ENCODE data around the gene FCRLA. TPM values are rescaled to one million over a fixed set of nuclear protein-coding genes. Genes with fewer than 3 reads are reported as not detected.
"Not testable (repeated sequence)": the region's sequence is repeated elsewhere in the genome, so short reads cannot be mapped to it uniquely, and the experiment has no call there.

Gene FCRLA
- total and polyA plus RNA-seq, 2 donors: 0.48 TPM; not detected in 1

DNA sequence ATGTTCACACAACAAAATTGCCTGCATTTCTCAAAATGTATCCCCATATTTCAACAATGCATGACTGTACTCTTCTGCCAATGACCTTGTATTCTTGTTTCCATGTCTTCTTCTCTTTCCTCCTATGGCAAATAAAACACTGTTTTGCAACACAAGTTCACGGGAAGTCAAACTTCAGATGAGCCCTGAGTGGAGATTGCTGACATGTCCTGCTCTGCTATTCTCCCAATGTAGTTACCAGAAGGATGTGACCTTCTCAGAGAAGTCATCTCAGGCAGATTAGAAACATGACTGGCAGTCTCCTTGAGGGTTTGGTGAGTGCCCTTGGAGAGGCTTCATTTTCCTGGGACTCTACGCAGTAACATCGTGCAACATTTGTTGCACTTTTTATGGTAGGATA is 28.5 kb upstream of the FCRLA start:
- no peaks in the 10 kb centered on the region for H3K36me3 ChIP-seq (ENCODE audit: insufficient read depth)
- no peak overlapping the region for H3K4me3 ChIP-seq (ENCODE audit: low read depth, low read length)
- no peak overlapping the region for H3K27ac ChIP-seq (ENCODE audit: low read depth)
- WGBS: 86% methylated on average over 3 of the region's 3 CpGs
- H3K4me1 ChIP-seq (ENCODE audit: insufficient read depth): no peaks in the 10 kb centered on the region
- DNase-seq (ENCODE audit: extremely low spot score): no peak

DNA sequence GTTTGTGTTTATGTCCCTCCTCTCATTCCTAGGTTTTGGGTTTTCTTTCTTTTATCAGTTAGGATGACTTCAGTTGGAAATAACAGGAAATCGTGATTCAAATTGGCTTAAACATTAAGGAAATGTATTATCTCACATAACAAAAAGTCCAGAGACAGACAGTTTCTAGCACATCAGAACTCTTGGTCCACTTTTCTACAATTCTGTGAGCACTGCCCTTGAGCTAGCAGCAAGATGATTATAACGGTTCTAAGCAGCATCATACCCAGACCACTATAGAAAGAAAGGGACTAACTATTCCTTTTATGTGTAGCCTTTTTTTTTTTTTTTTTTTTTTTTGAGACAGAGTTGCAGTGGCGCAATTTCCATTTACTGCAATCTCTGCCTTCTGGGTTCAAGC is 25.1 kb upstream of the FCRLA start:
- Histone ChIP-seq H3K36me3 (ENCODE audit: insufficient read depth) (no peaks in the 10 kb centered on the region), H3K4me1 (ENCODE audit: insufficient read depth) (no peaks in the 10 kb centered on the region), H3K27ac (ENCODE audit: low read depth) (no peak overlapping the region), H3K4me3 (ENCODE audit: low read depth, low read length) (no peak overlapping the region)
- 72% methylated on average over 3 of the region's 3 CpGs for WGBS
- no peak for DNase-seq (ENCODE audit: extremely low spot score)

- DNase-seq (ENCODE audit: extremely low spot score): no peak
- Histone ChIP-seq H3K36me3 (ENCODE audit: insufficient read depth) (no peaks in the 10 kb centered on the region), H3K27ac (ENCODE audit: low read depth) (no peak overlapping the region), H3K4me3 (ENCODE audit: low read depth, low read length) (no peak overlapping the region), H3K4me1 (ENCODE audit: insufficient read depth) (no peaks in the 10 kb centered on the region)
- WGBS: 51% methylated on average over 3 of the region's 3 CpGs
These were observed 18.1 kb upstream of the FCRLA start for GRCh38 chr1:161688946-161689345.

GRCh38 chr1:161691846-161692245 is 15.2 kb upstream of the FCRLA start:
- Histone ChIP-seq H3K4me1 (ENCODE audit: insufficient read depth) (no peaks in the 10 kb centered on the region), H3K4me3 (ENCODE audit: low read depth, low read length) (no peak overlapping the region), H3K36me3 (ENCODE audit: insufficient read depth) (no peaks in the 10 kb centered on the region), H3K27ac (ENCODE audit: low read depth) (no peak overlapping the region)
- no peak for DNase-seq (ENCODE audit: extremely low spot score)
- 53% methylated on average over 3 of the region's 3 CpGs for WGBS

DNA sequence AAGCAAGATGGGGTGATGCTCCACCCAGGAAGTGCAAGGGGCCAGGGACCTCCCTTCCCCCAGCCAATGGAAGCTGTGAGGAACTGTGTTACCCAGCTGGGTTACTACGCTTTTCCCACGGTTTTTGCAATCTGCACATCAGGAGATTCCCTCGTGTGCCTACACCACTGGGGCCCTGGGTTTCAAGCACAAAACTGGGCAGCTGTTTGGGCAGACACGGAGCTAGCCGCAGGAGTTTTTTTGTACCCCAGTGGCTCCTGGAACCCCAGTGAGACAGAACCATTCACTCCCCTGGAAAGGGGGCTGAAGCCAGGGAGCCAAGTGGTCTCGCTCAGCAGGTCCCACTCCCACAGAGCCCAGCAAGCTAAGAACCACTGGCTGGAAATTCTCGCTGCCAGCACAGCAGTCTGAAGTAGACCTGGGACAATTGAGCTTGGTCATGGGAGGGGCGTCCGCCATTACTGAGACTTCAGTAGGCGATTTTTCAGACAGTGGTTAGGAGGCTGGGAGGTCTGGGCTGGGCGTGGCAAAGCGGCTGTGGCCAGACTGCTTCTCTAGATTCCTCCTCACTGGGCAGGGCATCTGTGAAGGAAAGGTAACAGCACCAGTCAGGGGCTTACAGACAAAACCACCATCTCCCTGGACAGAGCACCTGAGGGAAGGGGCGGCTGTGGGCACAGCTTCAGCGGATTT is 13.9 kb upstream of the FCRLA start:
- not testable (repeated sequence) for H3K36me3 ChIP-seq (ENCODE audit: insufficient read depth); DNase-seq (ENCODE audit: extremely low spot score); H3K4me1 ChIP-seq (ENCODE audit: insufficient read depth); H3K27ac ChIP-seq (ENCODE audit: low read depth); H3K4me3 ChIP-seq (ENCODE audit: low read depth, low read length)
- WGBS: 86% methylated on average over 14 of the region's 14 CpGs

DNA sequence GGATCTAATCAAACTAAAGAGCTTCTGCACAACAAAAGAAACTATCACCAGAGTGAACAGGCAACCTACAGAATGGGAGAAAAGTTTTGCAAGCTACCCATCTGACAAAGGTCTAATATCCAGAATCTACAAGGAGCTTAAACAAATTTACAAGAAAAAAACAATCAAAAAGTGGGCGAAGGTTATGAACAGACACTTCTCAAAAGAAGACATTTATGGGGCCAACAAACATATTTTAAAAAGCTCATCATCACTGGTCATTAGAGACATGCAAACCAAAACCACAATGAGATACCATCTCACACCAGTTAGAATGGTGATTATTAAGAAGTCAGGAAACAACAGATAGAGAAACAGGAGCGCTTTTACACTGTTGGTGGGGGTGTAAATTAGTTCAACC is 8.7 kb upstream of the FCRLA start:
- 83% methylated on average over 2 of the region's 2 CpGs for WGBS

GRCh38 chr1:161702250-161702649 is 4.8 kb upstream of the FCRLA start:
- Histone ChIP-seq H3K4me3 (ENCODE audit: low read depth, low read length) (no peak overlapping the region), H3K27ac (ENCODE audit: low read depth) (no peak overlapping the region), H3K4me1 (ENCODE audit: insufficient read depth) (no peaks in the 10 kb centered on the region), H3K36me3 (ENCODE audit: insufficient read depth) (no peaks in the 10 kb centered on the region)
- WGBS: 58% methylated on average over 8 of the region's 8 CpGs
- no peak for DNase-seq (ENCODE audit: extremely low spot score)

More for the DNA sequence above, 8.7 kb upstream of the FCRLA start:
- not testable (repeated sequence) for H3K36me3 ChIP-seq (ENCODE audit: insufficient read depth); H3K4me3 ChIP-seq (ENCODE audit: low read depth, low read length); H3K4me1 ChIP-seq (ENCODE audit: insufficient read depth); DNase-seq (ENCODE audit: extremely low spot score); H3K27ac ChIP-seq (ENCODE audit: low read depth)

GRCh38 chr1:161705537-161705936 is 1.5 kb upstream of the FCRLA start:
- DNase-seq (ENCODE audit: extremely low spot score): no peak
- Histone ChIP-seq H3K4me1 (ENCODE audit: insufficient read depth) (no peaks in the 10 kb centered on the region), H3K27ac (ENCODE audit: low read depth) (no peak overlapping the region), H3K36me3 (ENCODE audit: insufficient read depth) (no peaks in the 10 kb centered on the region), H3K4me3 (ENCODE audit: low read depth, low read length) (no peak overlapping the region)
- 77% methylated on average over 4 of the region's 4 CpGs for WGBS

DNA sequence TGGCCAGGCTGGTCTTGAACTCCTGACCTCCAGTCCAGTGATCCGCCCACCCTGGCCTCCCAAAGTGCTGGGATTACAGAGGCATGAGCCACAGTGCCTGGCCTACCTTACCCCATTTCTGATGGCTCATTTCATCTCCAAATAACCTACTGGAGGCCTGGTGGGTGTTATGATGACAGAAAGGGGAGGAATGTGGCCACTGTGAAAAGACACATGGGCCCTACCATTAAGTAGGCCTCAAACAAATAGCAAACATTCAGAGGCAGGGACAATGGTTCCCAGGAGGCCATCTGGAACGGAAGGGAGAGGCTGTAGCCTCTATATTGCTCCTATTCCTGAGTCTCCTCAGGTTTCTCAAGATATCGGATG is 932 bp upstream of the FCRLA start:
- no peak overlapping the region for H3K27ac ChIP-seq (ENCODE audit: low read depth)
- H3K36me3 ChIP-seq (ENCODE audit: insufficient read depth): no peaks in the 10 kb centered on the region
- no peak for DNase-seq (ENCODE audit: extremely low spot score)
- WGBS: 74% methylated on average over 3 of the region's 3 CpGs
- H3K4me1 ChIP-seq (ENCODE audit: insufficient read depth): no peaks in the 10 kb centered on the region
- no peak overlapping the region for H3K4me3 ChIP-seq (ENCODE audit: low read depth, low read length)

DNA sequence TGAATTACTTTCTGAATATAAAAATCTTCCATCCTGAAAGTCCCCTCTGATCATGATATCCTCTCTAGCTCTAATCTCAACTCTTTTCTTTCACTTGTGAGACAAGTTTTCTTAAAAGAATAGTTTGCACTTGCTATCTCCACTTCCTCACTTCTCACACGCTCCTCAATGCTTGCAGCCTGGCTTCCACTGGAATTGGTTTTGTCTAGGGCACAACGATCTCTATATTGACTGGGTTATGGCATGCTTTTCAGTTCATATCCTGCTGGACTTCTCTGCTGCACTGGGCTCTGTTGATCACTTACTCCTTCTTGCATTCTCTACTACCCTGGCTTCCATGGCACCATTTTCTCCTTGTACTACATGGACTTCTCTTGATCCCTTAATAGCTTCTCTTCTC is 474 bp downstream of the FCRLA start:
- 94% methylated on average over 2 of the region's 2 CpGs for WGBS
- no peaks in the 10 kb centered on the region for H3K36me3 ChIP-seq (ENCODE audit: insufficient read depth)
- DNase-seq (ENCODE audit: extremely low spot score): no peak
- no peak overlapping the region for H3K4me3 ChIP-seq (ENCODE audit: low read depth, low read length)
- no peaks in the 10 kb centered on the region for H3K4me1 ChIP-seq (ENCODE audit: insufficient read depth)
- no peak overlapping the region for H3K27ac ChIP-seq (ENCODE audit: low read depth)

DNA sequence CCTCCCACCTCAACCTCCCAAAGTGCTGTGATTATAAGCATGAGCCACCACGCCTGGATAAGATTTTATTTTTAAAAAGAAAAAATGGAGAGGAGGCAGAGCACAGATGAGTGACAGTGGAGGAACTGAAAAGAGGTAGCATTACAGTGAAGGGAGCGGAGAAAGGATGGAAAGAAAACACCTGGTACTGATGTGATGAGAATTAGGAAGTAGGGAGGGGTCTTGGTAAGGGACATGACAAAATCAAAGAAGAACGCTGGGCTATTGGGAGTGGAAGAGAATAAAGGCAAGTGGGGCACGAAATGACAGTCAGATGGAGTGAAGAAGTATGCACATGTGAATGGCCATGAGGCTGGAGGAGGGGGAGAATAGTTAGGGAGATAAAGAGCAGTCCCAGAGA is 2.3 kb downstream of the FCRLA start:
- H3K36me3 ChIP-seq (ENCODE audit: insufficient read depth): no peaks in the 10 kb centered on the region
- DNase-seq (ENCODE audit: extremely low spot score): no peak
- 70% methylated on average over 4 of the region's 4 CpGs for WGBS
- no peaks in the 10 kb centered on the region for H3K4me1 ChIP-seq (ENCODE audit: insufficient read depth)
- no peak overlapping the region for H3K27ac ChIP-seq (ENCODE audit: low read depth)
- no peak overlapping the region for H3K4me3 ChIP-seq (ENCODE audit: low read depth, low read length)

- no peak overlapping the region for H3K4me3 ChIP-seq (ENCODE audit: low read depth, low read length)
- no peak for DNase-seq (ENCODE audit: extremely low spot score)
- H3K36me3 ChIP-seq (ENCODE audit: insufficient read depth): no peaks in the 10 kb centered on the region
- H3K4me1 ChIP-seq (ENCODE audit: insufficient read depth): no peaks in the 10 kb centered on the region
- no peak overlapping the region for H3K27ac ChIP-seq (ENCODE audit: low read depth)
- 80% methylated on average over 4 of the region's 4 CpGs for WGBS
These were observed 3.5 kb downstream of the FCRLA start for GRCh38 chr1:161710560-161710959.

DNA sequence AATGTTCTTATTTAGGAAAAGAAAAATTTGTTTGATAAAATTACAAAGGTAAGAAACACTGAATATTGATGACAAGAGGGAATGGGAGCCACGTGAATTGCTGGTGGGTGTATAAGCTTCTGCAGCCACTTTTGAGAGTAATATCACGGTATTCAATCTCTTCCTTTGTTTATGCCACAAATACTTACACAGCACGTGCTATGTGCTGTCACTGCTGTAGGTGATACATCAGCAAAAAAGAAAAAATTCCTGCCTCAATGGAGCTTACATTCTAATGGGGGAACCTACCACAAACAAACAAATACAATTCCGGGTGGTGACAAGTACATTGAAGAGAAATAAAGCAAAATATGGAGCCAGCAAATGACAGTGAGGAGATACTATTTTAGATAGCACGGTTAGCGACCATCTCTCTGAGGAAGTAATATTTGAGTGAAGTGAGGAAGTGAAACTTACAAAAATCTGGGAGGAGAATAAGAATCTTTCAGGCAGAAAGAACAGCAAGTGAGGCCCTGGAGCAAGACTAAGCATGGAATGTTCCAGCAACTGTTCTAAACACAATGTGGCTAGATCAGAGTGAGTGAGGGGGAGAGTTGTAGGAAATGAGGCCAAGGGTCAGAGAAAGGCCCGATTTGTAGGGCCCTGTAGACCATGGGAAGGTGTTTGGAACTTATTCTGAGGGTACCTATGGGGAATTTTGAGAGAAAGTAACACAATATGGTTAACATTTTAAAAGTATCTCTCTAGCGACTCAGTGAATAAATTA is 11.7 kb downstream of the FCRLA start:
- Histone ChIP-seq H3K36me3 (ENCODE audit: insufficient read depth) (no peaks in the 10 kb centered on the region), H3K4me1 (ENCODE audit: insufficient read depth) (no peaks in the 10 kb centered on the region), H3K27ac (ENCODE audit: low read depth) (no peak overlapping the region), H3K4me3 (ENCODE audit: low read depth, low read length) (no peak overlapping the region)
- 68% methylated on average over 8 of the region's 8 CpGs for WGBS
- no peak for DNase-seq (ENCODE audit: extremely low spot score)

DNA sequence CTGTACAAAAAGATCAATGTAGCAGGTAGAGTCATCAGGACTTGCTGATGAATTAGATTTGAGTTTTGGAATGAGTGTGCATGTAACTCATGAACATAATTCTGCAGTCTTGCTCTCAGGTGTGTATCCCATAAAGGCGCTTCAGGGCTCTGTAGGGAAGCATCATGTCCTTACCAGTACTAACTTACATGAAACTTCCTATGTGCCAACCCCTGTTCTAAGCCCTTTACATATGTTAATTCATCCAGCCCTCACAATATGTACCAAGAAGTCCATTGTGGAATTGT is 12.2 kb downstream of the FCRLA start:
- WGBS: 100% methylated on average over 1 of the region's 1 CpG
- no peak overlapping the region for H3K27ac ChIP-seq (ENCODE audit: low read depth)
- no peak for DNase-seq (ENCODE audit: extremely low spot score)
- no peaks in the 10 kb centered on the region for H3K4me1 ChIP-seq (ENCODE audit: insufficient read depth)
- H3K4me3 ChIP-seq (ENCODE audit: low read depth, low read length): no peak overlapping the region
- H3K36me3 ChIP-seq (ENCODE audit: insufficient read depth): no peaks in the 10 kb centered on the region

All from urinary bladder (tissue), 4 donors.